Body of pancreas (tissue), 4 donors: Measurements from ENCODE around the gene POU2F2.

Source experiments
- CTCF ChIP-seq, 7 experiments: fragments of 450-650 bp in 4 of 7; fragments of 200-600 bp in 3 of 7; sonication (generic) in 3 of 7; IDR thresholded peaks; one replicate each; pipeline ENCODE4 v1.5.1; 2016 to 2019; ENCODE audit warnings: antibody characterized with exemption in 7 of 7
- POLR2A ChIP-seq, 3 donors: fragments of 450-650 bp; IDR thresholded peaks; one replicate each; pipeline ENCODE4 v1.6.1; 2016; ENCODE audit warnings: antibody characterized with exemption in 3 of 3, mild to moderate bottlenecking in 2 of 3

DNA sequence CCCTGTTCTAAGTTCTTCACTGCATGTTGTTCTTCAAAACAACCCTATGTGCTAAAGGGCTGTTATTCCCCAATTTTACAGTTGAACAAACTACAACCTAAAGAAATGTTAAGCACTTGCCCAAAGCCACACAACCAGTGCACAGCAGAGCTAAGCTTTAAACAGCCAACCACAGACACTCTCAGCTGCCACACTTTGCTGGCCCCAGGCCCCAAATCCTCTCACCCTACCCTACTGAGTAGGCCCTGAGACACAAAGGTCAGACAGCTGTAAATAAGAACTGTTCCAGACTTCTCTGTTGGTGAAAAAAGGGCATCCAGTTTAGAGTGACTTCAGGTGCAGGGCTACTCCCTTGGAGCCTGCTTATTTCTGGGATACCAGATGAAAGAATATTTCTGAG, 92.2 kb downstream of the POU2F2 start:
- TF ChIP-seq CTCF (IDR thresholded peaks at IDR 0.05) (no peak), POLR2A (IDR thresholded peaks at IDR 0.05) (no peak)
